Measurements from ENCODE around the gene DIPK2B.

The DIPK2B gene

DNA sequence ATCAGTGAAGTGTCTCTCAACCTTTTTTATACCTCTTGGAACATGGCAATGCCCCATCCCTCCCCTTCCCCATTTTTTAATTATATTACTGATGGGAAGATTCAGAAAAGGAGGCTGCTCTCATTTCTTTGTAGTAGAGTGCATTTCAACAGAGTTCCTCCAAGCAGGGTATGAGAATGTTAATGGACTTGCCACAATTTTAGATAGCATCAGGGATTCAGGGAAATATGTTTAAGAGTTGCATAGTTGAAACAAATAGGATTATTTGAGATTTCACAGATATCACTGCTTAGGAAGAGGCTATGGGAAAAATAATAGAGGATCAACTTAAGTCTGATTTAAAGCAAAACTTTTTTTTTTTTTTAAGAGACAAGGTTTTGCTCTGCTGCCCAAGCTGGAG, 46.2 kb downstream of the DIPK2B start:
- no peak for DNase-seq

DNA sequence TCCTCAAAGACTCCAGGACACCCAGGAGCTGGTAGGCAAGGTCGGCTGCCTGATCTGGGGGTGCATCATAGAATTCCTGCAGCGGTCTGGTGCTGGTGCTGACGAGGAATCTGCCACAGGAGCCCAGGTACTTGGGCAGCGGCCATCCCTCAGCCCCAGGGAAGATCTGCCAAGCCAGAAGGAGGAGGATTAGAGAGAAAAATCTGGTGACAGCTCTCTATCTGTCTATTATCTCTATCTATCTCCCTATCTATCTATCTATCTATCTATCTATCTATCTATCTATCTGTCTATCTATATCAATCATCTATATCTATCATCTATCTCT, 46.7 kb downstream of the DIPK2B start:
- DNase-seq, result no peak

All from NCI-H1092 (cell line).